ENCODE results near the gene AK9. TPM values are rescaled to one million over a fixed set of nuclear protein-coding genes. Genes with fewer than 3 reads are reported as not detected.

Gene AK9
- polyA plus RNA-seq, 1 donor from 2014 or later = 27.7 TPM

DNA sequence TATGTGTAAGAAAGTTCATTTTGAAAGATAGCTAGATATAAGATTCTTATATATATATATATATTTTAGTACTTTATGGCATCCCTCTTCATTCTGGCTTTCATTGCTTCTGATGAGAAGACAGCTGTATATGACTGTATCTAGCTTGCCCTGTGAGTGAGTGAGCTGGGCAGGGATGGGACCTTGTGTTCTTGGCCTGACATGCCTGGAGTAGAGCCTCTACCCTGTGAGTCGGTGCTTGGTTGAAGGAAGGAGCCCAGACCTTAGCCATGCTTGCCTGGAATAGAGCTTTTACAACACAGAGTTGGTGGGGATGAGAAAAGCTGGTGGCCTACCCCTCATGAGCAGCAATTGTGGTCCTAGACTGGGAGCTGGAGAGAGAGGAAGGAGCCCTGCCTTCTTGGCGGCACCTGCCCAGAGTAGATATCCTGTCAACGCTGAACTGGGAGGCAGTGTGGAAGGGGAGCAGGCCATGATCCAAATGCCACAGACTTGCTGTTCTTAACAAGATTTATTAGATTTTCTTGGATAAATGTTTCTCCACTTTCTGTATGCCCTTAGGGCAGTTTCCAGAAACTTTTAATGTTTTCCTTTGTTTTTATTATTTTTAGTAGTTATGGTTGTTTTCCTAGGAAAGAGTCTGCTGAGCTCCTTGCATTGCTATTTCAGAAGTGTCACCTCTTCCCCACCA, 31.7 kb upstream of the AK9 start:
- Histone ChIP-seq H3K9ac (ENCODE audit: low read length) (no peak overlapping the region), H3K36me3 (ENCODE audit: insufficient read depth, low read length) (no peaks in the 10 kb centered on the region), H3K27ac (ENCODE audit: low read length) (no peak overlapping the region), H3F3A (ENCODE audit: insufficient read depth, low read length, poor library complexity, severe bottlenecking) (no peaks in the 10 kb centered on the region), H3K4me3 (ENCODE audit: low read length) (no peak overlapping the region), H2AFZ (ENCODE audit: low read depth, low read length) (no peak overlapping the region), H3K4me2 (ENCODE audit: low read length) (no peak overlapping the region), H3K9me2 (ENCODE audit: insufficient read depth, low read length) (no peaks in the 10 kb centered on the region), H3K79me2 (replicated peaks; ENCODE audit: insufficient read depth, low read length) (no peaks in the 10 kb centered on the region), H4K20me1 (ENCODE audit: insufficient read depth) (no peaks in the 10 kb centered on the region), H3K27me3 (ENCODE audit: insufficient read depth, low read depth, low read length) (no peaks in the 10 kb centered on the region), H3K9me3 (ENCODE audit: low read length) (no peaks in the 10 kb centered on the region)
- TF ChIP-seq SMC3 (conservative IDR thresholded peaks at IDR 0.05; ENCODE audit: poor library complexity) (no peak), EZH2 (IDR thresholded peaks at IDR 0.05; ENCODE audit: borderline replicate concordance, insufficient read depth, low read length, poor library complexity, severe bottlenecking) (no peak)

DNA sequence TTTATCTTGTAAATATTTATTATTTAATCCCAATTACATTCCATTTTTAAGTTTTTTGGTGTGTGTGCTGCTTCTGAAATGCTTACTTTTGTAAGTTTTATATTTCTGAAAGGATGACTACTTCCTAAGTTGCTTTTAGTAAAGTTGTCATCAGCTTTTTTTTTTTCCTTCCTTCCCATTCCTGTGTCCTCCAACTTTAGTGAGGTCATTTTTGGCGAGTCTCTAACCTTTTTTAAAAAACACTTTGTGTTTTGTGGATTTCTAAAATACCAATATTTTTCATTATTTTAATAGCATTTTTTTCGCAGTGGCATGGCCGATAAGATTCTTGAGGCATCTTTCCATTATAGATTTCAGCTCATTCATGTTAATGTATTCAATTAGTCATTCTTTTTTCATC, 31.0 kb upstream of the AK9 start:
- Histone ChIP-seq H3K27me3 (ENCODE audit: insufficient read depth, low read depth, low read length) (no peaks in the 10 kb centered on the region), H3K4me3 (ENCODE audit: low read length) (no peak overlapping the region), H3K4me2 (ENCODE audit: low read length) (no peak overlapping the region), H2AFZ (ENCODE audit: low read depth, low read length) (no peak overlapping the region), H3K9me3 (ENCODE audit: low read length) (no peaks in the 10 kb centered on the region), H3K36me3 (ENCODE audit: insufficient read depth, low read length) (no peaks in the 10 kb centered on the region), H3K9ac (ENCODE audit: low read length) (no peak overlapping the region), H3K79me2 (replicated peaks; ENCODE audit: insufficient read depth, low read length) (no peaks in the 10 kb centered on the region), H3F3A (ENCODE audit: insufficient read depth, low read length, poor library complexity, severe bottlenecking) (no peaks in the 10 kb centered on the region), H3K9me2 (ENCODE audit: insufficient read depth, low read length) (no peaks in the 10 kb centered on the region), H4K20me1 (ENCODE audit: insufficient read depth) (no peaks in the 10 kb centered on the region), H3K27ac (ENCODE audit: low read length) (no peak overlapping the region)
- no peak for TF ChIP-seq MXI1 (conservative IDR thresholded peaks at IDR 0.05; ENCODE audit: poor library complexity, severe bottlenecking)
- no peak for TF ChIP-seq TAF1 (IDR thresholded peaks at IDR 0.05; ENCODE audit: low read depth)
- no peak for TF ChIP-seq RAD21 (conservative IDR thresholded peaks at IDR 0.05)
- TF ChIP-seq EZH2 (IDR thresholded peaks at IDR 0.05; ENCODE audit: borderline replicate concordance, insufficient read depth, low read length, poor library complexity, severe bottlenecking) = no peak
- no peak for TF ChIP-seq POLR2AphosphoS5 (IDR thresholded peaks at IDR 0.05)
- no peak for TF ChIP-seq EP300 (conservative IDR thresholded peaks at IDR 0.05; ENCODE audit: poor library complexity, severe bottlenecking)
- TF ChIP-seq, protein P1, sequence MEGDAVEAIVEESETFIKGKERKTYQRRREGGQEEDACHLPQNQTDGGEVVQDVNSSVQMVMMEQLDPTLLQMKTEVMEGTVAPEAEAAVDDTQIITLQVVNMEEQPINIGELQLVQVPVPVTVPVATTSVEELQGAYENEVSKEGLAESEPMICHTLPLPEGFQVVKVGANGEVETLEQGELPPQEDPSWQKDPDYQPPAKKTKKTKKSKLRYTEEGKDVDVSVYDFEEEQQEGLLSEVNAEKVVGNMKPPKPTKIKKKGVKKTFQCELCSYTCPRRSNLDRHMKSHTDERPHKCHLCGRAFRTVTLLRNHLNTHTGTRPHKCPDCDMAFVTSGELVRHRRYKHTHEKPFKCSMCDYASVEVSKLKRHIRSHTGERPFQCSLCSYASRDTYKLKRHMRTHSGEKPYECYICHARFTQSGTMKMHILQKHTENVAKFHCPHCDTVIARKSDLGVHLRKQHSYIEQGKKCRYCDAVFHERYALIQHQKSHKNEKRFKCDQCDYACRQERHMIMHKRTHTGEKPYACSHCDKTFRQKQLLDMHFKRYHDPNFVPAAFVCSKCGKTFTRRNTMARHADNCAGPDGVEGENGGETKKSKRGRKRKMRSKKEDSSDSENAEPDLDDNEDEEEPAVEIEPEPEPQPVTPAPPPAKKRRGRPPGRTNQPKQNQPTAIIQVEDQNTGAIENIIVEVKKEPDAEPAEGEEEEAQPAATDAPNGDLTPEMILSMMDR (IDR thresholded peaks at IDR 0.05; ENCODE audit: poor library complexity, severe bottlenecking) = no peak
- no peak for TF ChIP-seq SMC3 (conservative IDR thresholded peaks at IDR 0.05; ENCODE audit: poor library complexity)
- TF ChIP-seq, protein P2, sequence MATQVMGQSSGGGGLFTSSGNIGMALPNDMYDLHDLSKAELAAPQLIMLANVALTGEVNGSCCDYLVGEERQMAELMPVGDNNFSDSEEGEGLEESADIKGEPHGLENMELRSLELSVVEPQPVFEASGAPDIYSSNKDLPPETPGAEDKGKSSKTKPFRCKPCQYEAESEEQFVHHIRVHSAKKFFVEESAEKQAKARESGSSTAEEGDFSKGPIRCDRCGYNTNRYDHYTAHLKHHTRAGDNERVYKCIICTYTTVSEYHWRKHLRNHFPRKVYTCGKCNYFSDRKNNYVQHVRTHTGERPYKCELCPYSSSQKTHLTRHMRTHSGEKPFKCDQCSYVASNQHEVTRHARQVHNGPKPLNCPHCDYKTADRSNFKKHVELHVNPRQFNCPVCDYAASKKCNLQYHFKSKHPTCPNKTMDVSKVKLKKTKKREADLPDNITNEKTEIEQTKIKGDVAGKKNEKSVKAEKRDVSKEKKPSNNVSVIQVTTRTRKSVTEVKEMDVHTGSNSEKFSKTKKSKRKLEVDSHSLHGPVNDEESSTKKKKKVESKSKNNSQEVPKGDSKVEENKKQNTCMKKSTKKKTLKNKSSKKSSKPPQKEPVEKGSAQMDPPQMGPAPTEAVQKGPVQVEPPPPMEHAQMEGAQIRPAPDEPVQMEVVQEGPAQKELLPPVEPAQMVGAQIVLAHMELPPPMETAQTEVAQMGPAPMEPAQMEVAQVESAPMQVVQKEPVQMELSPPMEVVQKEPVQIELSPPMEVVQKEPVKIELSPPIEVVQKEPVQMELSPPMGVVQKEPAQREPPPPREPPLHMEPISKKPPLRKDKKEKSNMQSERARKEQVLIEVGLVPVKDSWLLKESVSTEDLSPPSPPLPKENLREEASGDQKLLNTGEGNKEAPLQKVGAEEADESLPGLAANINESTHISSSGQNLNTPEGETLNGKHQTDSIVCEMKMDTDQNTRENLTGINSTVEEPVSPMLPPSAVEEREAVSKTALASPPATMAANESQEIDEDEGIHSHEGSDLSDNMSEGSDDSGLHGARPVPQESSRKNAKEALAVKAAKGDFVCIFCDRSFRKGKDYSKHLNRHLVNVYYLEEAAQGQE (IDR thresholded peaks at IDR 0.05; ENCODE audit: borderline replicate concordance) = no peak

Measured in neural cell (in vitro differentiated cells).